GM21360 (cell line): ENCODE data around the gene RGS6.

Source experiments
- ATAC-seq: cut with Tn5 transposase; IDR thresholded peaks from one replicate; pipeline ENCODE4 v1.9.1; 2021; ENCODE audit warnings: mild to moderate bottlenecking, moderate library complexity; ENCODE audit not compliant: unreplicated experiment

Gene RGS6

DNA sequence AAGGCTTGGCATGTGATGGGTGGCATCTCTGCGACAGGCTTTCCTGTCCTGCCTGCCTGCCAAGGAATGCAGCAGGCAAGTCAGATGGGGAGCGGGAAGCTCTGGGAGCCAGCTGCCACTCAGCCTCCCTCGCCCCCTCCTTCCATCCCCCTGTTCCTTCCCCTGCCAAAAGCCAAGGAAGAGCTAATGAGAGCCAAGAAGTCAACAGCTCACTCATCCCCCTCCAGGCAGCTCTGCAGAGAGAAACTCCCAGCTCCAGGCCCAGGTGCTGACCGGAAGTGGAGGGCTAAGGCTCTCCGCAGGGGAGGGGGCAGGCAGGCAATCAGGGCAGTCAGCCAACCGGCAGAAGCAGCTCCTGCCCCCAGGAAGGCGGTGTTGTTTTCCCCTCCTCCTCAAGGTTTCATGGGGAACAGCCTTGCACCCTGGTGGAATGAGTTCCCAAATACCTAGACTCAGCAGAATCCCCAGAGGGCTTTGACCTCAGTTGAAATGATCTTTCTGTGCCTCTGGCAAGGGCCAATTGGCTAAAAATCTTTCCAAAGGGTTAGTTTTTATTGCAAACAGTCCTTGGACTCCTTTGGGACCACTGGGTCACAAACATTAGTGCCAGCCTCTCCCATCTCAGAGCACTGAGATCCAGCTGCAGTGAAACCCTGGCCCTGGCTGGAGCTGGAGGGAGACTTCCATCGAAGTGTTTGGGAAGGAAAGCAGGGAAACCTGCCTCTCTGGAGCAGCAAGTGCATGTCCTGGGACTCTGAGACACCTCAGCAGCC is 612.6 kb downstream of the RGS6 start:
- no peak for ATAC-seq

DNA sequence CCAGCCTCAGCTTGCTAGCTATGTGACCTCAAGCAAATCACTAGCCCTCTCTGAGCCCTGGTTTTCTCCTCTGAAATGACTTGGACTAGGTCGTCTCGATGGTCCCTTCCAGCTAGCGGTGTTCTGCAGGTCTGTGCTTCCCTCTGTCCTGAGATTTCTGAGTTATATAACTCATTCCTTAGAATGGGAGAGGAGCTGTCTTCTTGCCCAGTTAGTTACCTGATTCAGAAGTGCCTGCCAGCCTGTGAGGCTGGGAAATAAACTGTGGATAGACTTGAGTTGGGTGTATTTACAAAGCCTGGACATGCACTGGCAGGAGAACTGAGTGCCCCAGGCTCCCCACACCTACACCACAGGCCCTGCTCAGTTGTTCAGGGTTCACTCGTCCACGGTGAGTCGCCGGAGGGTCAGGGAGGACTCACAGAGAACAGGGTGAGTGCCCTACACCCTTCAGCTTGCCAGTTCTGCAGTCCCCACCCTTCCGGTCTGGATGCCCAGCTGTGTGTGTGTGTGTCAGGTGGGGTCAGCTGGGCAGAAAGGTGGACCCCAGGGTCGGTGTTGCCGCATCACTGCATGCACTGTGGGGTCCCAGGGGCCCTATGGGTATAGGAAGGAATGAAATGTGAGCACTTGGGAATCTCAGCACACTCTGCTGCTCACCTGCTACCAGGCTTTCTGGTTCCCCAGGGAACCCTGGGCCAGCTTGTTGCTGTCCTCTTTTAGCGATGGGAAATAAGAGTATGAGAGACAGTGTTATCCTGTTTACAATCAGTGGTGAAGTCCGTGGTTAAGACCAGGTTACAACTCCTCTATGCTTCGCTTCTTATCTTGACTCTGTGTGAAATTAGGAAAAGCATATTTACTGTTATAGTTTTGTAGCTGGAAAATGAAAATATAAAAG is 613.4 kb downstream of the RGS6 start:
- no peak for ATAC-seq

DNA sequence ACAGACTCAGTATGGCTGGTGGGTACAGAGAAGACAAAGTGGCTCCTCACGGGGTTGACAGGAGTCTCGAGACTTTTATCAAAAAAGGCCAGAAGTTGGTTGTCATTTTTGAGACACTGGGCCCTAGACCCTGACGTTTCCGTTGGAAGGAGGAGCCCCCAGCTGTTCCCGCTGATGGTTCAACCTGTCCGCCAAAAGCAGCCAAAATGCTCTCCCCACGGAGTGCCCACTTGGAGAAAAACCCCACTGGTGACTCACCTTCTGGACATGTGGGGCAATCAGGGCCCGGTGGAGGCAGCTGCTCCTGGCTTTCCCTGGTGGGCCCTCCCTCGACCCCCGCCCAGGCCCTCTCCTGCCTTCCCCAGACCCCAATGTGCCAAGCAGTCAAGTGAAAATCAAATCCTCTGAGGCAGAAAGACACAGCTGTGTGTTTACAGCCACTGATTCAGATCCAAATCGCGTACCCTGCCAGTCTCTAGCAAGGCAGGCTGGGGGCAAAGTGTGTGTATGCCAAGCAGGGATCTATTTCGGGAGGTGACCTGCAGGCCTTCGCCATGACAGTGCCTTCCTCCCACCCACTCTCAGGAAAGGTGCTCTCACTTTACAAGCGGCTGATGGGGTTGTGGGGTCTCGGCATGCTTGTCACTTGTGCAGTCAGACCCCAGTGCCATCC is 614.3 kb downstream of the RGS6 start:
- ATAC-seq = no peak

DNA sequence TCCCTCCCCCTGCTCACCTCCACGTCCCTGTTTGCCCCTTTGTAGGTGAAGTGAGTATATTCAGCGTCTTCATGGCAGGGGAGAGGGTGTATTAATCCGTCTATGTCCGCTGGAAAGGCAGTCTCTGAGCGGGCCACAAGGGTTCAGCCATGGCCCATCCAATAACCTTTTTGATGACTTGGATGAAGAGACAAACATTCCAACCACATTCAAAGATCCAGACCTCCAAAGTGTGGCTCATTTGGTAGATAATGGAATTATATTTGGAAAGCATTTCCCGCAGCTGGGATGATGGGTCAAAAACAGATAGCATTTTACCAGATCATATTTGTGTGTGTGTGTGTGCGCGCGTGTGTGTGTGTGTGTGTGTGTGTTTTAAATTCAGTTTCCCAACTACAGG is 615.8 kb downstream of the RGS6 start:
- ATAC-seq = no peak

DNA sequence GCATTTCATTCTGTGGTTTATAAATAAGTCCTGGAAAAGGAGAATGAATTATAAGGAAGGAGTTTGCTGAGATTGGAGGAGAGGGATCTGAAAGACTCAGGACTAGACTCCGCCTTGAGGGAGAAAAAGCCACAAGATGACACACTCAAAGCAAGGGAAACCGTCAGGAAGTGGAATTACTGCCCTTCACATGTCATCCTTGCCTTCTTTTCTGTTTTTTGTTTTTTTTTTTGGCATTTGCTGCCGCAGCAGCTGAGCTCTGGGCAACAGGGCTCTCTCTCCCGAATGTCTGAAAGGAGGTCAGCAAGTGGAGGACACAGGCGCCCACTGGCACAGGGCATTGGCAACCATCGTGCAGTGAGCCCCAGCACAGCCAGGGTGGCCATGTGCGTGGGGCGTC is 616.8 kb downstream of the RGS6 start:
- no peak for ATAC-seq

DNA sequence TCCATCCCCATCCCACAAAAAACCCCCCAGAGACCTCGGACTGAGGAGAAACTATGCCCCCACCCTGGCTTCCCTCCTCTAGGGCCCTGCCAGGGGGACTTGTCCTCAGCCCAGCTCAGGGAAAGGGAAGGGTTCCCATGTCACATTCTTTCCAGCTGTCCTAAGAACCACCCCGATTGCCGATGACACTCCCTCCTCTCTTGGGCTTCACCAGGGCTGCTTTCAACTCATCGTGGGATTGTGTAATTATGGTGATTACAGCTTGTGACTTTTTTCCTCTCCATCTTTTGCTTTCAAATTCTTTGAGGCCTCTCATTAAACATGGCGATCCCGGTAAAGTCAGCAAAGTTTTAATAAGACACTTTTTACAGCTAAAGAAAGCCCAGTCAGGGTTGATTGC is 617.6 kb downstream of the RGS6 start:
- no peak for ATAC-seq

DNA sequence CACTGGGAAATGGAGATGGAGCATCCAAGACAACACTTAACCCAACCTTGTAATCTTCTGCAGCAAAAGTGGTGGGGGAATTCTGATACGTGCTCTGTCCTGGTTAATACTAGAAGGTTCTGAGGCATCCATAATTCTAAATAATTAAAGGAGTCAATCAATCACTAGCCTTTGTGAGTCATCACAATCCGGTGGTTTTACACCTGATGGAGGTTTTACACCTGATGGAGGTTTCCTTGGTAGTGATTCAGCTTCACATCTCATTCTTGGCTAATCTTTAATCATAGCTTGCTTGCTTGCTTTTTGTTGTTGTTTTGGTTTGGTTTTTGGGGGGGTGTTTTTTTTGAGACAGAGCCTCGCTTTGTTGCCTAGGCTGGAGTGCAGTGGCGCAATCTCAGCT is 618.3 kb downstream of the RGS6 start:
- no peak for ATAC-seq

DNA sequence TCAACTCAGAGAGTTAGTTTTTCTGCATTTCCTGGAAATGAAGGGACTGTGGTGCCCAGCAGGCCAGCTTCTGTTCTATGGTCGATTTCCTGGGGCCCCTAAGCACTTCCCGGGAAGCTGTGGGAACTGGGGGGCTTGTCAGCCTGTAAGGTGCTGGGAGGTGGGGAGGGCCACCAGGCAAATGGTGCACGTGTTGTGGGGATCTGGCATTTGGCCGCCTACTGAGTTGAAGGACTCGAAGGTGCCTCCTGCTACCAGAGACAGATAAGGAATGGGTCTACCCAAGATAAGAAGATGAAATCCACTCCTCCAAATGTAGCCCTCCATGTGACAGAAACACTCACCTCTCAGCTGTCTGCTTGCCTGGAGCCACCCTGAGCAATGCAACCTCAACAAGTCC is 620.0 kb downstream of the RGS6 start:
- ATAC-seq = no peak

DNA sequence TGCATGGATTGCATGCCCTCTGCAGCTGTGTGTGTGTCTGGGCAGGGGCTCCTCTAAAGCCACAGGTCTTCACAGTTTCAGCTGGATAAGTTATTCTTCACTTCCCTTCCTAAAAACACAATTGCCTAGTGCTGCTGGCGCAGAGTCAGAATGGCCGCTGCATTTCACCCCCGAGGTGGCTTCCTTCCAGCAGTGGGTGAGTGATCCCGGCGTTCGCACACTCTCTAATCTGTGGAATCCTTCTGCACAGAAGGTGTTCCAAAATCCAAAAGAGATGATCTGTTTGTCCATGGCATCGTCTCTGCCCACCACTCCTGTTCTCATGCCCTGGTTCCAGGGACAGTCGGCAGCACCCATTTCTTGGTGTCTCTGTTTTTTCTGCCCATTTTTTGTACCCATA is 620.9 kb downstream of the RGS6 start:
- no peak for ATAC-seq

DNA sequence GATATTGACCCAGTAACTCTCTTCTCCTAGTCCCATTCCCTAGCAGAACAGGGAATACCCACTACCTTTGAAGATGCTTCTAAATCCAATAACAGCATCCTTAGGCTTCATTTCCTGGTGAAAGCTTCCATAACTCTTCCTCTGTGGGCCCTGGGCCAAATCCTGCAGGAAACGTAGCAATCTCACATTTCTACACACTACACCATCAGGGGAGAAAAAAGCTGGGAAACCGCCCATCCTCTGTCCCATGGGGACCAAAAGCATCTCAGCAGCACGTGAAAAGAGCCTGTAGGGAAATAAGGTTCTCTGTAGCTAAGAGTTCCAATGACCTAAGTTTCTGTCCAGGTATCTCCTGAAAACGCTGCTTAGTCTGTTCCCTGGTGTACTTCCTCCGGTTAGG is 621.4 kb downstream of the RGS6 start:
- ATAC-seq = no peak

DNA sequence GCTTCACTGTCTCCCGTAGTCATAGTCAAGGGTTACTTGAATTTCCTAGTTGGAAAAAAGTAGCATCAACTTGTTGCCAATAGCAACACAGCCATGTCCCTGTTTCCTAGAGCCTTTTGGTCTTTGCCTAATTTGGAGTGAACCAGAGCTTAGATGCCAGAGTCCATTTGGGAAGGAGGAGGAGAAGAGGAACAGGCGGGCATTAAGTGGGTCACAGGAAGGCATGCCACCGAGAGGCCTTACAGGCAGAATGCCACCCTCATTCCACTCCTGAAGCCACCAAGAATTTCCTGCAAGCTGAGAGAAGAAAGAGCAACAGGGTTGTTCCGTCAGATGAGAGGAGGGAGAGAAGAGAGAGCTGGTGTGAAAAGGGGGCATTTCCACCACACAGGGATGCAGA is 622.2 kb downstream of the RGS6 start:
- no peak for ATAC-seq

DNA sequence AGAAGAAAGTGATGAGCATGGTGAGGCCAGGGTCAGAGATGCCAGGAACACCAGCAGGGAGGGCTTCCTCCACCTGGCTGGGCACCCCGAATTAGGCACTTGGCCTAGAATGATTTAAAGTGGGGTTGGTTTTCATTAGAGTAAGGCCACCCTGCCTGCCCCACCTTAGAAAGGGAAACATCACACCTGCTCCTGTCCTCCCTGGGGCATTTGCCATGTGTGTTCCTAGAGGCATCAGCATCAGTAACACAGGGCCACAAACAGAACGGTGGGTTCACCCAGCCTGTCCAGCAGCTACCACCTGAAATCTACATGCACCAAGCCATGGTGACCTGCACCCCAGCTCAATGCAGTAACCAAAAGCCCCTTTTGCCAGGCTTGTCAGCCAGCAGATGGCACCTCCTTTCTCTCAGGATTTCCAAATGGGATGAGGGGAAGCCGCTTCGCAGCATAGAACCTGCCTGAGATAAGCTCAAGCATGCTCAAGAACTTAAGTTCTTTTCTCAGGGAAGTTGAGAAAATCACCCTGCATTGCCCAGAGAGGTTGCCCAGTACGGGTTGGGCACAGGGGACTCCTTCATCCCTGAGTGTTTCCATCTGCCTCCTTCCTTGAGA is 622.9 kb downstream of the RGS6 start:
- no peak for ATAC-seq

DNA sequence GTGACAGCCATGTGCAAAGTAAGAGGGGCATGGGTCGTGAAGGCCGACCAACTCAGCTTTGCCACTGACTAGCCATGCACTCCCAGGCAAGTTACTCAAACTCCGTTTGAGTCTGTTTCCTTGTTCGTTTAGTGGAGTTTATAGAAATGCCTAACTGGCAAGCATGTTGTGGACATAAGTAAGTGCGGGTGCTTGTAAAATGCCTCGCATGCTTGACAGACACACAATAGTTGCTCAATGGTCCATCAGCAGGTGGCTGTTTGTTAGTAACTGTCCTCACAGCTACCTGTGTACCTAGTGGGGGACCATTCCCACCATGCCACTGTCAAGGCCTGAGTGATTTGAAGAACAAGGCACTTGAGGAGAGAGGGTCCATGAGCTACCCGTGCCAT is 623.4 kb downstream of the RGS6 start:
- ATAC-seq = no peak

DNA sequence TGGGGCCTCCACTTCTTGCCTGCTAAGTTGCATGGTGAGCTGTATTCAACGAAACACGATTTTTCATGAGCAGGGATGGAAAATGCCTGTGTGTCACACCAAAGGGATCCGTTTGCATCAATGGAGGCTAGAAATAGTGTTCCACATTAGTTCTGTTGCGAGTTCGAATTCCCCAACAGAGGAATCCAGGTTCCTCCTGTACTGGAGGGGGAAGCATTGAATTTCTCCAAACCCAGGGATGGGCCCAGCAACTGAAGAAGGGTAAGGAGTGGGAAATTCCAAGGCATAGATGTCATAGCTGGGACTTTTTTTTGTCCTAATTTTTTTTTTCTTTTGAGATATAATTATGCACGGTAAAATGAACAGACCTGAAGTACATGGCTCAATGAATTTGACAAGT is 625.4 kb downstream of the RGS6 start:
- ATAC-seq = no peak

DNA sequence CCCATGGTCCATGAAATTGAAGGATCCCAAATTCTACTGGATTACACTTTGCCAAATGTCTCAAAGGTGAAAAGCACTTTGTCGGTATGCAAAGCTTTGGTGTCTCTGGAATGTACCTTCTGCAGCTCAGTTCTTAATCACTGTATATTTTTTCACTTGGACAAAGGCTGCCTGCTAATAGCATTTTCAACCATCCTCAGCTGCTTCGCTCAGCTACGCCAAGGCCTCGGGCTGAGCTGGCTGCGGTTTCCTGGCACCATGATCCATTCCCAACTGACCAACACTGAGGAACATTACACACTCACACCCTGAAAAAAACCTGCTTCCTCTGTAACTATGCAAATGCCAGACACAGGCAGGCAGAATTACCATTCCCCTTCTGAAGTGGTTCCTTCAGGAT is 626.5 kb downstream of the RGS6 start:
- no peak for ATAC-seq

DNA sequence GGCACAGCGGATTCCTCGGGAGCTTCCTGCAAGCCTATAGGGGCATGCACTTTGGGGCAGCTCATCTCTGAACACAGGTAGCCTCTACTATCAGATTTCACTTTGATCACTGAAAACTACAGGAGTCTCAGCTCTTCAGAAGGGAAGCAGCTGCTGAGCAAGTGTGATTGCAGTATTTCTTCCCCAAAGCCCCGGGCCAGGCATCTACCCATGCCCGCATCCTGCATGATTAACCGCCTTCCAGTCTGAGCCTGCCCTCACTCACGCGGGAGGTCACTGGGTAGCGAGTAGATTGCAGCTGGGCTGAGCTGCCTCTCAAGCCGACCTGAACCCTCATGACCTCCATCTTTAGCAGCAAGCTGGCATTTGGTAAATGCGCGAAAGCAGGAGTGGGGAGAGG is 627.0 kb downstream of the RGS6 start:
- ATAC-seq = no peak

DNA sequence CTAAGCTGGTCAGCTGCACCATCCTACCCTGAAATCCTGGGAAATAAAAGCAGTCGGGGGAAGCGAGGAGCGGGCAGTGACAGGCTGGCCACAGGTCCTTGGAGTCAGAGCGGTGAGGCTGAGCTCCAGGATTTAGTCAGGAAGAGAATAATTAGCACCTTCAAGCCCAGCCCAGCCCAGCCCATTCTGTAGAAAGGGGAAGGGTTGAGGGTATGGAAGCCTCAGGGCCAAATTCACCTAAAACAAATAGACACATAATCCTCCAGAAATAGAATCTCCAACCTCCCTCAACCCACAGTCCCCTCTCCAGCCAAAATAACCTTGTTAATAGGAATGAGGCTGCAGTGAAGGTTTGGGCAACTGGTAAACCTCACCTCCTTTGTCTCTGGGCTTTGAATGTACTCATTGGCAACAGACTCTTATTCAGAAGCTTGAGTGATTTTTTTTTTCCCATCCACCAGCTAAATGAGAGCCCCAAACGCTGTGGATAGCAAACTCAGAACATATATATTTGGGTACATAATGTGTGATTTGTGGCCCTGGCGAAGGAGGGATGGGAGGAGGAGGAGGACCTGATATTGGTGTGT is 627.5 kb downstream of the RGS6 start:
- ATAC-seq = no peak

DNA sequence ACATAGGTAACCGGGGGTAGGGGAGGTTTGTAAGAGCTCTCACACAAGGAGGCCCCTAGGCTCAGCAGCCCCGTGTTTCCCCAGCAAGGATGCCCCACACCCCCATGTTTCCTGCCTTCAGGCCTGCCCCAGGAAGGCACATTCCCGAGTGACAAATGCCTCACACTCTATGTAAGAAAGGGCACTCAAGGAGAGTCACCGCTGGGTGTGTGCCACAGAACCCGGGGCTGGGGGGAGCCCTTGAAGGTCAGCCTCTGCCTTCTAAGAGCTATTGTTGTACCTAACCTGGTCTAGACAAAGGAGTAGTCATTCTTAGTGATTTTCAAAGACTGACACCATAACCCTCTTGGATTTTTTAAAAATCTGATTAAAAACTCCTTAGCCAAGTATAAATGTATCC is 628.1 kb downstream of the RGS6 start:
- ATAC-seq = no peak

DNA sequence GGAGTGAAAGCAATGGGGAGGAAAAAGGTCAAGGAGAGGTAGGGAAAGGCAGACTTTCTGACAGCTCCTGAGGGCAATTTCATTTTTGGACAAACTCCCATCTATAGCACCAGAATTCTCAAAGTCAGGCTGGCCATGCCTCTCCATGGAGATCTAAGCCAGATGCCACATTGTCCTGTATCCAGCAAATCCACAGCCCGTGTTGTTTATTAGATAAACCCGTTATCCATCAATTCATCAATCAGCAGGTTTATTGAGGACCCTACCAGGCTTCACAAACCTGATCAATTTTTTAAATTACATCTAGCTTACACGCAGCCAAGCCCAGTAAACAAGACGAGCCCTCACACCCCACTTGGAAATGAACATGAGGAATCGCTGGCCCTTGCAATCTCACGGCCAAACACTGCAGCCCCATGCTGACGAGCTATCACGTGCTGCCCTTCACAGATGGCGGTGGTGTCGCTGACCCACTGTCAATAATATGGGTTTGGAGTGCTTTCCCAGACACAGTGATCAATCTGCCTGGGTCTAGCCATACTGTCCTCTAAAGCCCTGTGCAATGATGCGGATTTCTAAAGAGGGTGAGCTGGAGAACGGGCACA is 628.8 kb downstream of the RGS6 start:
- no peak for ATAC-seq

DNA sequence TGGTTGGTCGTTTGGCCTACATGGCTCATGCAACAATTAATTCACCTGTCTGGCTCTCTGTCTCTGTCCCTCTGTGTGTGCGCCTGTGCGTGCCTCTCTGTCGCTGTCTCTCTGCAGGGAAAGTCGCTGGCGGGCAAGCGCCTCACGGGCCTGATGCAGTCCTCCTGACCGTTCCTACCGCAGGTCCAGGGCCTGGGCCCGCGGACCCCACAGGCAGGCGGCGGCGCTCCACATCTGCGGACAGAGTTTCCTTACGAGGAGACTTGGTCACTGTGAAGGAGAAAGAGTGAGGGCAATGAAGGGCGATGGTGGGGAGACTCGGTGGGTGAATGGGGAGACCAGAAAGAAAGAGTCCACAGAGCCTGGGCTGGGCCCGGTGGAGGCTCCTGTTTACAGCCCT is 630.1 kb downstream of the RGS6 start:
- ATAC-seq = no peak

DNA sequence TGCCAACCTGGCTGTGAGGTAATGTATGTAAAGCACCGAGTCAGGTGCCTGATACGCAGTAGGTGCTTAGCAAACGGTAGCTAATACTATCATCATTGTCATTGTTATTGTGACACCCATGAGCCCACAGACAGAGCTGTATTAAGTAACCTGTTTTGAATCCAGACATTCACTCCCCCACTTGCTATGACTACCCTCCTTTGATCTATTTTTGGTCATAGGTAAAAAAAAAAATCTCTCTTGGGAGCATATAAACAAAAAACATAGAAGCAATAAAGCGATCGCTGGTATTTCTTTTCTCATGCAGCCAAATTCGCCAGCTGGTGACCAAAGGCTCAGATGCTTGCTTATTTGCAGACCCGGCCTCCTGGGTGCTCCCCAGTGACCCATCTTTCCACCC is 631.4 kb downstream of the RGS6 start:
- ATAC-seq = no peak
